Fibroblast of upper back skin (primary cell): ENCODE results near the gene EFHB.
"Not testable (repeated sequence)": the region's sequence is repeated elsewhere in the genome, so short reads cannot be mapped to it uniquely, and the experiment has no call there.

ENCODE experiments used
- DNase-seq: peaks from one replicate; pipeline ENCODE4 v3.0.0-alpha.2; 2013

Gene EFHB

DNA sequence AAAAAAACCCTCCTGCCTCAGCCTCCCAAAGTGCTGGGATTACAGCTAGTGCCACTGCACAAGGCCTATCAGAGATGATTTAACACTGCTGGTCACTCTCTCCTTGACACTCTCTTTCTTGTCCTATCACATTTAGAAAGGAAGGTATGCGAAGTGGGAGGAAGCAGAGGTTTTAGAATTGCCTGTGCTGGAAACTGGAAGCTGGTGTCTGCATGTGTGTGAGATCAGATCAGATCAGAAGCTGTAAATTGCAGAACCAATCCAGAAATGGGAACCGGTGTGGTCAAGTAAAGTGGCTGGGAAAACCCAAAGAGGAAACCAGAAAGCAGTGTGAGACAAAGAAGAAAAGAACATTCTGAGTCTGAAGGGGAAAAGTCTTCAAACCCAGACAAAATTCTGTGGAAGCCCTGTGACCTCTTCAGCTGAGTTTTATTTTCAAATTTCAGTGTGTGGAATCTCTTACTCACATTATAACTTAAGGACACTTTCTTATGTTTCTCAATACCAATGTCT, 2.8 kb downstream of the EFHB start:
- DNase-seq, result no peak

- DNase-seq, result no peak
Observed at GRCh38 chr3:19920401-19921080, 13.5 kb downstream of the EFHB start.

DNA sequence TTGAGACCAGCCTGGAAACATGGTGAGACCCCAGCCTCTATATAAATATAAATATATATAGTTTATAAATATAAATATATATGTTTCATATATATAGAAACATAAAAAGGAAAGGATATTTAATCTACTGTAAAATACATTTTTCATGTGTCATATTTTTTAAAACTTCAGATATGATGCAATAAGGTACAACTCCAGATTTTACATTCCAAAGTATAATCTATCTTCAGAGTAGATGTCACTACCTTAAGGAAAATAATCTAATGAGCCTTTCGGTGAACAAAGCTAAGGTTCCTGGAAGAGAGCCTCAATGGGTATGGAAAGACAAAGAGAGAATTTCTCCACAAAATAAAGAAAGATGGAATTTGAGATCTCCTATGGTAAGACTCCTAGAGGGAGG, 16.9 kb downstream of the EFHB start:
- DNase-seq, result no peak

- DNase-seq, result no peak
Observed at GRCh38 chr3:19911452-19911851, 22.6 kb downstream of the EFHB start.

DNA sequence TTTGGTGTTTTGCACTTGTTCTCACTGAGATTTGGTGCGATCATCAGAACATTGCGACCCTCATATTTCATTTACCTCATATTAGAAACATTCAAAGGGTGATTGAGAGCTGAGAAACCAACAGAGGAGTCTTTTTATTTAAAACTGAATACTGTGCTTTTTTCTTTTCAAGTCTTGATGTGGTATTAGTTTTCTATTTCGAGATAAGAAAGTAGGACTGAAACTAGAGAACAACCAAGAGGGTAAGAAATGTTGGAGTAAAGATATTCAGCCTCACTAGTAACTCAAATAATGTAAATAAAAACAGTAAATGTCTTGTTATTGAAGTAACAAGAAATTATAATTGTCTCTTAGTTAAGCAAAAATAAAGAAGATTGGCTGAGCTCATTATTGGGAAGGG, 26.5 kb downstream of the EFHB start:
- no peak for DNase-seq

DNA sequence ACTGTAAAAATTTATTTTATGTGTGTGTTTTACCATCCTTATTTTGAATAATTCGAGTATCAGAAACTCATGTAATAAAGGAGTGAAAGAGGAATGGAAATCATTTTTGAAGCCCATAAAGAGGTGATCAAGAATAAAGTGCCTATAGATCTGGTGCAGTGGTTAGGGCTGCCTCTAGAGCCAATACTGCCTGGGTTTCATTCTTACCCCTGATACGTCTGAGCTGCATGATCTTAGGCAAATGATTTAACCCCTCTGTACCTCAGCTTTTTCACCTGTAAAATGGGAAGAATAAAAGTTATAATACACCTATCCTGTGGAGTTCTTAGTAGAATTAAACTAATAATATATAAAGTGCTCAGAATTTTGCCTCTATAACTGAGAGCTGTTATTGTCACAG, 30.4 kb downstream of the EFHB start:
- DNase-seq, result no peak

DNA sequence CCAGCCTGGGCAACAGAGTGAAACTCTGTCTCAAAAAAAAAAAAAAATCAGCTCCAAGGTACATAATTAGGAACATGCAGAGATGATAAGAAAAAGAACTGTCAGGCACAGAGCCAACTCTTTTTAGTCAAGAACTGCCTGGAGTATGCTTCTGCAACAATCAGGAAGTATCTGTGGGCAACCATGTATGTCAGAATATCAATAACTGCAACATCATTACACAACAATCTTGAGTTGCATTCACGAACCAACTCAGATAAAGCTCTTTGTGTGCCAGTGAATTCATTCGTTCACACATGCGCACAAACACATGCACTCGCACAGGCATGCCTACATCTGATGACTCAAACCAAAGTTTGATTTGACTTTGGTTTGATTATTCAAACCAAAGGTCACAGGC, 32.1 kb downstream of the EFHB start:
- DNase-seq, result no peak

- peak; percentile 28 for DNase-seq
Observed at GRCh38 chr3:19901337-19901736, 32.7 kb downstream of the EFHB start.

GRCh38 chr3:19899833-19900232, 34.2 kb downstream of the EFHB start:
- not testable (repeated sequence) for DNase-seq

DNA sequence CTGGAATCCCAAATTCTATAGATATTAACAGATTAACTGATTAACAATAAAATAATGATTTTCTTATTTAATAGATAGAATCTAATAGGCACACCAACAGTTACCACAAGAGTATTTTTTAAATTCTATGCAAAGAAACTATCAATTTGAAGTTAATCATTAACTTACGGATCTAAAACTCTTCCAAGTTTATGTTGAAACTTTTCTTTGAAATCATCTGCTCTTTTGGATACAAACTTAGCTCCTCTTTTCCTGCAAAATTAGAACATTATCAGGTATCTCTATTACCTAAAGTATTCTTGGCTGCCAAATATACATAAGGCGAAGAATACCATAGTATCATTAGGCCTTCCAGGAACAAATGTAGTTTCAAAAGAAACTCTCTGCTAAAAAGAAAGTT, 34.8 kb downstream of the EFHB start:
- no peak for DNase-seq

DNA sequence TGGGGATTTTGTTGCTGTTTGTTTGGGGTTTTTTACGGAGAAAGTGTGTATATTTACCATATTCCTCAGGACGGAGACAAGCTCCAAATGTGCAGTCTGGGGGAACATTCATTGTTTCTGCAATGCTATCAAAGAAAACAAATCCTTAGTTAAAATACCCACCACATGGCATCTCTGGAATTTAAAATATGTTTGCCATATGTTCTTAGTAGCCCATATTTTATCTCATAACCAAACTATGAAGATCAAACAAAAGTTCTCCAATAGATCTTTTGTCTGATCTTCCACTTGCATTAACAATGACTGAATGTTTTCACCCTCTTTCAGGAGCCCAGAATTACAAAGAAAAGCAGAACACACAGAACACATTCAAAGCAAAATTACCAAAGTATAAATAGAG, 35.3 kb downstream of the EFHB start:
- peak; percentile 46 for DNase-seq

DNA sequence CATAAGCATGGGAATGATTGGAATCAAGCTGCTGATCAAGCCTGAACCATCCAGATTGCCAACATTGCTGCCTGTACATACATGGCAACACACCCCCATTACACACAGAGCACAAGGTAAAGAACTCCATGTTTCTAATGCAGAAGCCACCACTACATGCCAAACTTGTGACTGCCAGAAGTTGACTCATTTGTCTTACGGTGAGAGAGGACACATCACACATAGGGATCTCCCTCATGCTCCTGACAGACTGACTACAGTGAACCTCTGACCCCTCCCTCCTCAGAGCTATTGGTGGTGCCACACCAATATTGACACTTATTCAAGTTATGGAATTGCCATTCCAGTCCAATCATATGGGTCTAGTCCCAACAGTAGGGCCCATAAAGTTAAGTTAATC, 42.3 kb downstream of the EFHB start:
- DNase-seq, result peak; percentile 49

GRCh38 chr3:19888428-19889152, 45.4 kb downstream of the EFHB start:
- no peak for DNase-seq

DNA sequence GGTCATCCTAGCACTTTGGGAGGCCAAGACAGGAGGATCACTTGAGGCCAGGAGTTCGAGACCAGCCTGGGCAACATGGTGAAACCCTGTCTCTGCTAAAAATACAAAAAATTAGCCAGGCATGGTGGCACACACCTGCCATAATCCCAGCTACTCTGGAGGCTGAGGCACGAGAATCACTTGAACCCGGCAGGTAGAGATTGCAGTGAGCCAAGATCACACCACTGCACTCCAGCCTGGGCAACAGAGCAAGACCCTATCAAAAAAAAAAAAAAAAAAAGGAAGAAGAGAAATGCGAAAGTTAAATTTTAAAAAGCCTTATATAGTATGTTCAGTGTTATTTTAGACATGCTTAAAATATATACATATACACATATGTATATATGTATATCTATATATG, 46.9 kb downstream of the EFHB start:
- DNase-seq, result not testable (repeated sequence)

DNA sequence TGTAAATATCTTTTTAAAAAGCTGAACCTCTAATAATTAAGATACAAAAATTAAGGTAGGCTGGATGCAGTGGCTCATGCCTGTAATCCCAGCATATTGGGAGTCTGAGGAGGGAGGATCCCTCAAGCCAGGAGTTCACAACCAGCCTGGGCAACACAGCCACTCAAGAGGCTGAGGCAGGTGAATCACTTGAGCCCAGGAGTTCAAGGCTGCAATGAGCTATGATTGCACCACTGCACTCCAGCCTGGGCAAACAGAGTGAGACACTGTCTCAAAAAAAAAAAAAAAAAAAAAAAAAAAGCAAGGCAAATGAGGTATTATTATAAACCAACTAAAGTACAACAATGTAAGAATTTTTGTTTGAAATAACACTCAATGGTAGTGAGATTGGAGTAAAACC, 47.6 kb downstream of the EFHB start:
- DNase-seq, result no peak

DNA sequence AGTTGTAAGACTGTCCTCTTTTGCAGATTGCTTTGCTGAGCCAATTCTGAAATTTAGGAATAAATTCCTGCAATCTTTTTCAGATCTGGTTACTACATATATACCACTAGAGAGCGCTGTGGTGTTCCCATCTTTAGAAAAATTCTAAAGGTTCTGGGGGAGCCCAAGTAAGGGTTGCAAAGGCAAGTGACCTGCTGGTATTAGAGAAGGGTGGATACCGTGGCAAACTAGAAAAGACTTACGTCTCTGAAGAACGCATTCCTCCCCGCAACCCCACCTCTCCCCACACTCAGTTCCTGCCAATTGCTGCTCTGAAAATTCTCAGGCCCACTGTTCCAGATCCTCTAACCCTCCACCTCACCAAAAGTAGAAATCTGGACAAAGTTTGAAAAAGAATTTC, 48.5 kb downstream of the EFHB start:
- DNase-seq, result peak; percentile 58

DNA sequence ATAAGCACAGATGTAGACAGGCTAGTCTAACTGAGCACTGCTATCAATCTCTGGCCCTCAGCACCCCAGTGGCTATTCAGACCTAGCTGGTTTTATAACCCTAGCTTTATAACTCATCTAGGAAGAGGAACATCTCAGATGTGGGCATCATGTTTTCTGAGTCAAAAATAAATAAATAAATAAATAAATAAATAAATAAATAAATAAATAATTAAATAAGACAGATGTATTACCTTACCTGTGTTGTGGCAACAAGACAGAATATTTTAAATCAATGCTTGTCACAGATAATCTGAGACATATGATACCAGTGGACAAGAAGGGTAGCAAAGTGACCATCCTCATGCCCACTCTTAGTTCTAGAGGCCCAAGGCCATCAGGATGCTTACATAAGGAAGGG, 52.2 kb downstream of the EFHB start:
- no peak for DNase-seq

- DNase-seq, result no peak
Observed at GRCh38 chr3:19881036-19881435, 53.0 kb downstream of the EFHB start.

- DNase-seq, result no peak
Observed at GRCh38 chr3:19877656-19878055, 56.4 kb downstream of the EFHB start.

- DNase-seq, result peak; percentile 55
Observed at GRCh38 chr3:19866751-19867347, 67.2 kb downstream of the EFHB start.

DNA sequence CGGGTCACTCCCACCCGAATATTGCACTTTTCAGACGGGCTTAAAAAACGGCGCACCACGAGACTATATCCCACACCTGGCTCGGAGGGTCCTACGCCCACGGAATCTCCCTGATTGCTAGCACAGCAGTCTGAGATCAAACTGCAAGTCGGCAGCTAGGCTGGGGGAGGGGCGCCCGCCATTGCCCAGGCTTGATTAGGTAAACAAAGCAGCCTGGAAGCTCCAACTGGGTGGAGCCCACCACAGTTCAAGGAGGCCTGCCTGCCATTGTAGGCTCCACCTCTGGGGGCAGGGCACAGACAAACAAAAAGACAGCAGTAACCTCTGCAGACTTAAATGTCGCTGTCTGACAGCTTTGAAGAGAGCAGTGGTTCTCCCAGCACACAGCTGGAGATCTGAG, 78.7 kb downstream of the EFHB start:
- DNase-seq, result not testable (repeated sequence)

DNA sequence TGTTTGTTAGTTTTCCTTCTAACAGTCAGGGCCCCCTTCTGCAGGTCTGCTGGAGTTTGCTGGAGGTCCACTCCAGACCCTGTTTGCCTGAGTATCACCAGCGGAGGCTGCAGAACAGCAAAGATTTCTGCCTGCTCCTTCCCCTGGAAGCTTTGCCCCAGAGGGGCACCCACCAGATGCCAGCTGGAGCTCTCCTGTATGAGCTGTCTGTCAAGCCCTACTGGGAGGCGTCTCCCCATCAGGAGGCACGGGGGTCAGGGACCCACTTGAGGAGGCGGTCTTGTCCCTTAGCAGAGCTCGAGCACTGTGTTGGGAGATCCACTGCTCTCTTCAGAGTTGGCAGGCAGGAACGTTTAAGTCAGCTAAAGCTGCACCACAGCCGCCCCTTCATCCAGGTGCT, 87.4 kb downstream of the EFHB start:
- DNase-seq, result not testable (repeated sequence)
